Stimulated activated CD4-positive, alpha-beta T cell treated with anti-CD3 and anti-CD28 coated beads, Interleukin-1b, Interleukin-23, amount 100 ng/mL, for 48 hours (primary cell): ENCODE results near the gene LITAFD.

Experiments used
- DNase-seq: peaks from one replicate; pipeline ENCODE4 v3.0.0-alpha.2; 2020

Gene LITAFD

DNA sequence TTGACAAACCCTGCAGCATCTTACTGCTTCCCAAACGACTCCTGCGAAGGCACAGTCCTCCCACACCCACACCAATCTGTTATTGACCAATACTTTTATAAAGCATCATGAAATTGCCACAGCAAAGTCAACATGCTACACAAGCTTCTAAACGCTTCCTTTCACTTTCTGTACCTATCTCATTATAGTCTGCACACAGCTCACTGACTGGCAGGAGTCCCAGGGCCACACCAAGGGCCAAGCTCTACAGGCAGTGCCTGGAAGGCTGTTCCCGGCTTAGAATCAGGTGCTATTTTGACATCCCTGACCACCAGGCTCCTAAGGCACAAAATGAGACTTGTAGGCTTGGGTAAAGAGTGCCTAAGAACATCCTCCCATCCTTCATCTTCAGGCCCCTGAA, 42.1 kb downstream of the LITAFD start:
- no peak for DNase-seq

GRCh38 chr16:8925455-8925854, 43.3 kb downstream of the LITAFD start:
- DNase-seq, result no peak

DNA sequence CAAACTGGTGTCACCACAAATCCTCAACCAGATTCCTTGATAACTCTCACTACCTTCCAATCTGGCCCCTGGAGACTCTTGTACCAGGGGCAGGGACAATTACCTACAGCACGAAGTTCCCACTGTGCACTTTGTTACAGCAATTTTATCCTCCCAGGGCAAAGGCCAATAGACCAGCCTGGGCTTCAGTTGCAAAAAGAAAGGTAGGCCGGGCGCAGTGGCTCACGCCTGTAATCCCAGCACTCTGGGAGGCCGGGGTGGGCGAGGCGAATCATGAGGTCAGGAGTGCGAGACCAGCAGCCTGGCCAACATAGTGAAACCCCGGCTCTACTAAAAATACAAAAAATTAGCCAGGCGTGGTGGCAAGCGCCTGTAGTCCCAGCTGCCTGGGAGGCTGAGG, 44.7 kb downstream of the LITAFD start:
- no peak for DNase-seq

- peak; percentile 58 for DNase-seq
These were observed 46.4 kb downstream of the LITAFD start for GRCh38 chr16:8928467-8928957.

GRCh38 chr16:8929086-8929748, 47.1 kb downstream of the LITAFD start:
- no peak for DNase-seq

GRCh38 chr16:8931859-8932258, 49.7 kb downstream of the LITAFD start:
- peak; percentile 31 for DNase-seq

- no peak for DNase-seq
These were observed 52.5 kb downstream of the LITAFD start for GRCh38 chr16:8934601-8935000.
